Stimulated activated CD4-positive, alpha-beta T cell treated with anti-CD3 and anti-CD28 coated beads, Interleukin-1b, Interleukin-23, amount 100 ng/mL, for 24 hours (primary cell): Measurements from ENCODE around the gene SMPD1.

ENCODE experiments used
- DNase-seq, 4 experiments: peaks; one replicate each; pipeline ENCODE4 v3.0.0-alpha.2; 2020; ENCODE audit warnings: low read depth in 4 of 4, low spot score in 1 of 4

Gene SMPD1

GRCh38 chr11:6389905-6390717 lies at the start of gene SMPD1:
TSS of gene SMPD1 (plus strand) at chr11:6390474. CDS start at chr11:6390599, 125 bp downstream.
- DNase-seq = peak; percentile 79 to 91 (median 88)

- DNase-seq = no peak
Measured at GRCh38 chr11:6345366-6345765, 44.9 kb upstream of the SMPD1 start.

DNA sequence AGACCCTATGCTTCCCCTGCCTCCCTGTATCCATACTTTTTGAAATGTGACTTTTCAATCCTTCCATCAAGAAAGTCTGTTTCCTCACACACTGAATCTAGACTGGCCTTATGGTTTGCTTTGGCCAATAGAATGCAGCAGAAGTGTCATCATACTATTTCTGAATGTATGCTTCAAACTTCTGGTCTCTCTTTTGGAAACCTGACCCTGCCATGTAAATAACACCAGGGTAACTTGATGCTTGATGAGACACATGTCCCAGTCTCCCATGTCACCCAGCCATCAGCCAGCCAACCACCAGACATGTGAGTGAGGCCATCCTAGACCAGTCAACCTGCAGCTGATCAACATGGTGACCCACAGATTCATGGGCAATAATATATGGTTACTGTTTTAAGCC lies 40.2 kb upstream of the SMPD1 start:
- no peak for DNase-seq

GRCh38 chr11:6350486-6350885 lies 39.8 kb upstream of the SMPD1 start:
- DNase-seq = no peak

GRCh38 chr11:6351782-6352382 lies 38.4 kb upstream of the SMPD1 start:
- peak in 1 of 4 experiments; percentile 10 for DNase-seq

DNA sequence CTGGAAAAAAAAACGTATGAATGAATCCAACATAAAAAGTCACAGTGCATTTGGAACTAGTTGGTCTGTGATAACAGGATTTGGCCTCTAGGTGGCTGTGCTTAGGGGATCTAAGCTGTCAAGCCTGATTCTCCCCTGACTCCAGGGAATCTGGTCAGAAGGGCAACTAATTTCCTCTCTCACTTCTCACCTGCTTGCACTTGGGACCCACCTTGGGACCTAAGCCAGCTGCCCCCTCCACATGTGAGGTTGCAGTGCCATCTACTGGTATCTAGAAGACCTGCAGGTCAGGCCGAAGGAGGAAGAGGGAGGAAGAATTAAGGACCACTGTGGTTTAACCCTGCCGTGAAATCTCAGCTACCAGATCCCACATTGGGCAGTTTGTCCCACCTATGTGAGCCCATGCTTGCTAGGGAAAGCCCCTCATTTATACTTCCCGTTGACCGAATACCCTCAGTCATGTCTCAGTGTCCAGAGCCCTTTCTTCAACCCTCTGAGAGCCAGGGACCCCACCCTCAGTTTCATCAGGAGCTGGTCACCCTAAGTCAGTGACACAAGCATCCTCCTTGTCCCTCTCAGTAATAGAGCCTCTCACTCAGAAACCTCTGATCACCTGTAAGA lies 36.8 kb upstream of the SMPD1 start:
- peak; percentile 28 to 38 (median 30) for DNase-seq

DNA sequence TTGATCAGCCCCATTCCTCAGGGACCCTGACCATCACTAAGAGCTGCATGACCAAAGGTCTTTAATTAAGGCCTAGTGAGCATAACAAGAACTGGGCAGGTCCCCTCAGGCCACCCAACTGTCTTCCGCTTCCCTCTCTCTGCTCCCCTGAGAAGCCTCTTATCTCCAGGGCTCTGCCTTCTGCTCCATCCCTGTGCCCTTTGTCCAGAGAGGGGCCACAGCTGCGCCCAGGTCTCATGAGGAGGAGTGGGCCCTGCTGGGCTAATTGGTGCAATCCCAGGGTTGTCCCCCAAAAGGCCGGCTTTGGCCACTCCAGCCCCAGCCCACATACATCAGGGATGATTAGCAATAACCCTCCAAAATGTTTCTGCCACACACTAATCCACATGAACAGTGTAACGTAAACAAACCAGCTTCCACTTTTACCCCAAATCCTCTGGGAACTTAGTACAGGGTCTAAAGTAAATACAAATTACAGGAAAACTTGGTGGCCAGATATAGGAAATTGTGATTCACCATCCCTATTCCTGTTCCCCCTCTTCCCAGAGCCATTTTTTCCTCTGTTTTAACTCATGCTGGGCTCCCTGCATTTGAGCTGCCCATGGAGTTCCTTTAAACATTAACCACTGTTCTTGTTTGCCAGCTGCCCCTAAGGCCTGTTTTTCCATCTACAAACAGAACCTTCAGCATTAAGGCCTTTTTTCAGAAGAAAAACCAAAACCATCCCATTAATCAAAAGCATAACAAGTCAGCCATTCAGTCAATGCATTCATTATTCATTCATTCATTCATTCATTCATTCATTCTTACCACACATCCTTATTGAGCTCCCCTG lies 35.4 kb upstream of the SMPD1 start:
- DNase-seq = no peak

DNA sequence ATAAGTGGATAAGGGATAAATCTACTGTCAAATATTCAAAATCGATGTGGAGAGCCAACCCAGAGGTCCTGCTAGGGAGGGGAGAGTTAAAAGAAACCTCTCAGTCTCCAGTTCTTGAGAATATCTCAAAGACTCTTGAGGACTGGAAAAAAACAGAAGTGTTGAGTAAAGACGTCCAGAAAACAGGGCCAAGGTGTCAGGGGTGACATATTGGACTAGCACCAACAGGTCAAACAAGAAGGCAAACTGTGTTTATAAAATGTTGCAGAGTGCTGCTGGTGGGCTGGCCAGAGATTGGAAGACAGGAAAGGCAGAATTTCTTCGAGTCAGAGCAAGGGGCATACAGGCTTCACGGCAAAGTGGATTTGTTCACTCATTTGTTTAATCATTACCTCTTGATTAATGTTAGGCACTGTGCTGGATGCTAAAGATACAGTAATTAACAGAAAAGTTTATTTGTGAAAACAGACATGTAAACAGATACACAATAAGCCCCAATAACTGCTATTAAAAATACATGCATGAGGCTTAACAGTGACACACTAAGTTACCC lies 33.7 kb upstream of the SMPD1 start:
- DNase-seq = no peak

DNA sequence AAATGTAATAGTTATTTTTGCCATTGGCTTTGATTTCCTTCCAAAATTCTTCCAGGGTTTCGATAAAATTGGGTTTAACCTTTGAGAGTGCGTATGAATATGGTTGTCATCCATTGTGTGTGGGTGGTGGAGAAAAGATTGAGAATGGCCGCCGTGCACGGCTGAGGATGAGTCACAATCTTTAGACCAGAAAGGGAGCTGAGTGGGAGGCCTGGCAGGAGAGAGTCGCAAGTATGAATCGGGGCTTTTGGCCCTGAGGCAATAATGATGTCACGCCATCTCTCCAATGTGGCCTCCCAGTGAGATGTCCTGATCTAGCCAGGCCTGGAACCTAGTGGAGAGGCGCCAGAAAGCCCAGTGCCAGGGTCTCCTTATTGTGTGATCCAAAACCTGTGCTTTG lies 33.1 kb upstream of the SMPD1 start:
- DNase-seq = peak in 1 of 4 experiments; percentile 34

- DNase-seq = no peak
Measured at GRCh38 chr11:6360183-6360582, 30.1 kb upstream of the SMPD1 start.

- DNase-seq = no peak
Measured at GRCh38 chr11:6362185-6362872, 27.9 kb upstream of the SMPD1 start.

- peak; percentile 41 to 59 (median 48) for DNase-seq
Measured at GRCh38 chr11:6362873-6363678, 27.2 kb upstream of the SMPD1 start.

DNA sequence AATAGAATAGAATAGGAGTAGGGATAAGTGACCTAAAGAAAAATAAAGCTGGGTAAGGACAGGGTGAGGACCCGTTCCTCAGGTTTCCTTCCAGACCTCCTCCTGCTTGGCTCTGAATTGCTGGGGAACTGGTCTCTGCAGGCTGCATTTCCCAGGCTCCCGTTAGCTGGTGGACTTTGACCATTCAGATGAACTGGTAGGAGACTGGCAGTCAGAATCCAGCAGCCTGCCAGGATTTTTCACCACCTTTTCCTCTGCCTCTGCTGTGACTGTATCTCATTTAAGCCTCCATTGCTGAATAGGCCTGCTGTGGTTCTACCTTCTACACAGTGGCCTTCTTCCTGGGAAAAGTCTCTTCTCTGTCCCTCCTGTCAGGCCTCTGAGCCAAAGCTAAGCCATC lies 24.6 kb upstream of the SMPD1 start:
- DNase-seq = no peak

DNA sequence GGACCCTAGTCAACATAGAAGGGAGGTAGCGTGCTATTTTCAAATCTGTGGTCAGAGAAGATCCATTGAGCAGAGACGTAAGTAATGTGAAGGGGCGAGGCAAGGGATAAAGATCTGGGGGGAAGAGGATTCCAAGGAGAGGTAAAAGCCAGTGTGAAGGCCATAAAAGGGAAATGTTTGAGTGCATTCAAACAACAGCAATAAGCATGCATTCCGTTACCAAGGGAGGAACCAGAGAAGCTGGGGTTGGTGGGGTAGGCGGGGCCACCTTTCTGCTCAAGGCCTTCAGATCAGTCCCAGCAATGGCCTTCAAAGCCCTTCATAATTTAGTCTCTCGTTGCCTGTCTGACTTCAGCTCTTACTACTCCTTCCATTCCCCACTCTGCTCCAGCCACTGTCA lies 18.4 kb upstream of the SMPD1 start:
- no peak for DNase-seq

DNA sequence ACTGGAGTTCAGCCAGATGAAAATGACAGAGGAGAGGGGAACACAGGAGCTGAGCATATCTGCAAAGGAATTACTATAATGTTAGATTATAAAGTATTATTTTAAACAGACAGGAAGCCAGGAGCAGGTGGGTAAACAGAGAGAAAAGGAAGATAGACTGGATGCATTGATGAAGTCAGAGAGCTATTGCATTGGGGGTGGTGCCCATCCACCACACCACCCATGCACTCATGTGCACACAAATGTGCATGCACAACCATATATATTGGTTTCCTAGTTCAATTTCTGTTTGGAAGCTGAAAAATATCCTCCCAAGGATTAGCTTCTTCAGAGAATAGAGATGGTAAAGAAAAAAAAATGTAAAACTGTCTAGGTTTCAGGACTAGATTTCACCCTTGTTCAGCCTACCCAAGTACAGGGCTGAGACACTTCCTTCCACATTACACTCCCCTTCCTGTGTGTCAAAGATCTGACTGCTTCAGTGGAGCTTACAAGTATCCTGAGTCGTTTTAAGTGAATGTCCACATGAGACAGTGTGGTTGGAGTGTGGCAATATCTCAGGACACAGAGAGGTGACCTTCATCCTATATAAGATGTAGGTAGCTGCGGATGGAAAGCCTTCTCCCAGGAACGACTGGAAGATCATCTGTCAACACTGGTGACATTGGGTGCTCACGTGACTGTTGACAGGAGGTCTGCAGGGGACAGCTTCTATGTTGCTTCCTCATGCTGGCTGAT lies 12.2 kb upstream of the SMPD1 start:
- no peak for DNase-seq

DNA sequence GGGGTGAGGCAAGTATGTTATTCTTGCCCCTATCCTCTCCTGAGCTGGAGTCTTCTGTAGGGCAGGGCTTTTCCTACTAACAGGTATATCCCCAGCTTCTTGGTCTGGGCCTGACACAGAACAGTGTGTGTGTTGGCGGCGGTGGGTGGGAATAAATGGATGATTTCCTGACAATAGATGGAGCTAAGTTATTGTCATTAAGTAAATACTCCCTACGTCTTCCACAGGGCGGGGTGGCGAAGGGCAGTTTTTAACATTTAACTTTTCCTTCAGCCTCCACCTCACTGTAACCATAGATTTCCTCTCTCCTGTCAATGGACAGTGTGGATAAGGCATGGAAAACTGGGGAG lies 11.7 kb upstream of the SMPD1 start:
- DNase-seq = no peak

GRCh38 chr11:6385046-6385777 lies 5.1 kb upstream of the SMPD1 start:
- DNase-seq = no peak

GRCh38 chr11:6387811-6388599 lies 2.3 kb upstream of the SMPD1 start:
- DNase-seq = no peak
